Ascending aorta (tissue), 2 donors: ENCODE measurements around the gene AP1S3. TPM values are rescaled to one million over a fixed set of nuclear protein-coding genes. Genes with fewer than 3 reads are reported as not detected.

Source experiments
- DNase-seq, 2 donors: peaks; one replicate each; pipeline ENCODE4 v3.0.0-alpha.2; 2019; ENCODE audit warnings: low spot score in 2 of 2
- H3K27ac ChIP-seq, 2 donors: fragments of 200-600 bp; sonication (generic); one replicate each; pipeline ENCODE4 v1.5.1; 2016 to 2017; ENCODE audit warnings: mild to moderate bottlenecking in 1 of 2
- H3K27me3 ChIP-seq: fragments of 200-600 bp; sonication (generic); one replicate; pipeline ENCODE4 v1.5.1; 2017
- H3K36me3 ChIP-seq, 2 donors: fragments of 200-600 bp; sonication (generic); one replicate each; pipeline ENCODE4 v1.5.1; 2016
- H3K4me1 ChIP-seq, 2 donors: fragments of 200-600 bp; sonication (generic); one replicate each; pipeline ENCODE4 v1.5.1; 2016 to 2017; ENCODE audit warnings: mild to moderate bottlenecking in 1 of 2
- H3K4me3 ChIP-seq, 2 donors: fragments of 200-600 bp; sonication (generic); one replicate each; pipeline ENCODE4 v1.5.1; 2016 to 2017; ENCODE audit warnings: mild to moderate bottlenecking in 1 of 2
- H3K9me3 ChIP-seq, 2 donors: fragments of 200-600 bp; sonication (generic); one replicate each; pipeline ENCODE4 v1.5.1; 2016
- intact Hi-C: fragments of 100-400 bp; cut with DNase I; formaldehyde crosslinking; loops from one replicate; pipeline ENCODE4 v1.15.1; 2023
- total RNA-seq: library from RNA; depleted of rRNA; stranded (reverse); fragments of >200 nt; gene quantifications from one replicate; pipeline ENCODE4 v1.1.0, GENCODE V29; 2016
- TF ChIP-seq, protein P1 (sequence below), 3 experiments: fragments of 200-600 bp in 2 of 3; fragments of 450-650 bp in 1 of 3; sonication (generic) in 2 of 3; IDR thresholded peaks; one replicate each; pipeline ENCODE4 v1.5.1; 2016 to 2019; ENCODE audit warnings: antibody characterized with exemption in 3 of 3, mild to moderate bottlenecking in 1 of 3, moderate library complexity in 1 of 3

AP1S3 gene
- total RNA-seq, 1 donor from 2014 or later: not detected

DNA sequence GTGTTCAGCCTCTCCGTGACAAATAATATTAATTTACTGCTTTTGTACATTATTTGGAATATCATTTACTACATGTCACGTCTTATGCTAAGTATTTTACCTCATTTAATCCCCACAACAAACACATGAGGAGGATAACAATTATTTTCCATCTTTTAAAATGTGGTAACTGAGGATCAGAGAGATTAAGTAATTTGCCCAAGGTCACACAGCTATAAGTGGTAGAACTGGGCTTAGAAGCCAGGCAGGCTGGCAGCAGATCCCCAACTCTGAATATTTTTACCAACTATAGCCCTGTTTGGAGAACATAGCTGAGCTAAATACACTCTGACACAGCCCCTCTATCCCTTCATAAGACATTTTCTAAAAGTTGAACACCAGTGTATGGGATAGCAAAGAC is 24.1 kb downstream of the AP1S3 start:
- Histone ChIP-seq H3K4me1 (peaks cover 0 to 3% of the 10 kb centered on the region in 2 donors), H3K9me3 (no peaks in the 10 kb centered on the region), H3K27me3 (no peaks in the 10 kb centered on the region), H3K36me3 (no peaks in the 10 kb centered on the region), H3K27ac (no peak overlapping the region), H3K4me3 (no peak overlapping the region)
- intact Hi-C loops: no loop called here
- TF ChIP-seq, protein P1, sequence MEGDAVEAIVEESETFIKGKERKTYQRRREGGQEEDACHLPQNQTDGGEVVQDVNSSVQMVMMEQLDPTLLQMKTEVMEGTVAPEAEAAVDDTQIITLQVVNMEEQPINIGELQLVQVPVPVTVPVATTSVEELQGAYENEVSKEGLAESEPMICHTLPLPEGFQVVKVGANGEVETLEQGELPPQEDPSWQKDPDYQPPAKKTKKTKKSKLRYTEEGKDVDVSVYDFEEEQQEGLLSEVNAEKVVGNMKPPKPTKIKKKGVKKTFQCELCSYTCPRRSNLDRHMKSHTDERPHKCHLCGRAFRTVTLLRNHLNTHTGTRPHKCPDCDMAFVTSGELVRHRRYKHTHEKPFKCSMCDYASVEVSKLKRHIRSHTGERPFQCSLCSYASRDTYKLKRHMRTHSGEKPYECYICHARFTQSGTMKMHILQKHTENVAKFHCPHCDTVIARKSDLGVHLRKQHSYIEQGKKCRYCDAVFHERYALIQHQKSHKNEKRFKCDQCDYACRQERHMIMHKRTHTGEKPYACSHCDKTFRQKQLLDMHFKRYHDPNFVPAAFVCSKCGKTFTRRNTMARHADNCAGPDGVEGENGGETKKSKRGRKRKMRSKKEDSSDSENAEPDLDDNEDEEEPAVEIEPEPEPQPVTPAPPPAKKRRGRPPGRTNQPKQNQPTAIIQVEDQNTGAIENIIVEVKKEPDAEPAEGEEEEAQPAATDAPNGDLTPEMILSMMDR (IDR thresholded peaks at IDR 0.05): no peak
- no peak for DNase-seq

DNA sequence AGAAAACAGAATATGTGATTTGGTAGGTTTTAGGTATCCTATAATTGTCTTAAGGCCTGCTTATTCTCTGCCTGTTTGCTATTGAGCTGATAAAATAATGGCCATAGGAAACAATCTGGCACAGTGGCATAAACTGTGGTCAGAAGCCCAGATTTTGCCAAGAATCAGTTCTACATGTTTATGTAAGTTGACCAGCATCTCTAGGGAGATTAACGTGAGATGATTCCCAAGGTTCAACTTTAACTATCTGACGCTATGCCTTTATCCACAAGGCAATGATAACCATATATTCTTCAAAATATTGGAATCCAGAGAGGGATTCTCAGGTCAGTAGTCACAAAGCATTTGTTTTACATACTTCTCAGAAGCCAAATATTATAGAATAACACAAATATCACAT is 25.6 kb downstream of the AP1S3 start:
- Histone ChIP-seq H3K4me3 (no peak overlapping the region), H3K27ac (no peak overlapping the region), H3K9me3 (no peaks in the 10 kb centered on the region), H3K4me1 (peaks cover 0 to 3% of the 10 kb centered on the region in 2 donors), H3K27me3 (no peaks in the 10 kb centered on the region), H3K36me3 (no peaks in the 10 kb centered on the region)
- TF ChIP-seq, protein P1 (IDR thresholded peaks at IDR 0.05): no peak
- intact Hi-C loops: no loop called here
- DNase-seq: no peak

DNA sequence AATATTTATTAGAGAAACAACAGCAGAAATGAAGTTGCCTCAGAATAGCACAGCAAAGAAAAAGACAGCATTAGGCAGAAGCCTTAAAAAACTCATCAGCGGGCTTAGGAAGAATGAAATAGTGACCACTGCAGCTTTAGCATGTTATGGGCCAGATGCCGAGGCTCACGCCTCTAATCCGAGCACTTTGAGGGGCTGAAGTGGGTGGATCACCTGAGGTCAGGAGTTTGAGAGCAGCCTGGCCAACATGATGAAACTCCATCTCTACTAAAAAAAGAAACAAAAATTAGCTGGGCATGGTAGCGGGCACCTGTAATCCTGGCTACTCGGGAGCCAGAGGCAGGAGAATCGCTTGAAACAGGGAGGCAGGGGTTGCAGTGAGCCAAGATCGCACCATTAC is 32.4 kb downstream of the AP1S3 start:
- Histone ChIP-seq H3K36me3 (no peaks in the 10 kb centered on the region), H3K9me3 (no peaks in the 10 kb centered on the region), H3K27me3 (no peaks in the 10 kb centered on the region), H3K4me1 (no peaks in the 10 kb centered on the region), H3K27ac (no peak overlapping the region), H3K4me3 (no peak overlapping the region)
- TF ChIP-seq, protein P1 (IDR thresholded peaks at IDR 0.05): no peak
- intact Hi-C loops: no loop called here
- DNase-seq: no peak

DNA sequence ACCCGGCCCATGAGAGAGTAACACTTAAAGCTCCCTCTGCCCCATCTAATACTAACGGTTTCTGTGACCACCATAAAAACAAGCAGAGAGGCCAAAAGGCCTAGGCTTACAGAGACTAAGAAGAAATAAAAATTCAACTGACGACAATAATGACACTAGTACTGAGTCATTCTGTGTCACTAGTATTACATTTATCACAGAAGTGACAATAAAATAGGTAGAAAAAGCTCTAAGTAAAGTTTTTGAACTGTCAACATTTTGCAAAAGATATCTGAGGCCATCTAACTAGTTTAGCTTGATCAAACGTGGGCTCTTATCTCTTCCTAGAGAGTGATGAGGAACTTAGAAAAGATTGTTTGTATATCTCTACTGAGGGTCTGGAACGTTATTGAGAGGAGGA is 35.6 kb downstream of the AP1S3 start:
- no peaks in the 10 kb centered on the region for H3K27me3 ChIP-seq
- no peak overlapping the region for H3K27ac ChIP-seq
- TF ChIP-seq, protein P1 (IDR thresholded peaks at IDR 0.05): no peak
- no peaks in the 10 kb centered on the region for H3K4me1 ChIP-seq
- no peak for DNase-seq
- H3K36me3 ChIP-seq: no peaks in the 10 kb centered on the region
- no peaks in the 10 kb centered on the region for H3K9me3 ChIP-seq
- intact Hi-C loops: no loop called here
- no peak overlapping the region for H3K4me3 ChIP-seq

DNA sequence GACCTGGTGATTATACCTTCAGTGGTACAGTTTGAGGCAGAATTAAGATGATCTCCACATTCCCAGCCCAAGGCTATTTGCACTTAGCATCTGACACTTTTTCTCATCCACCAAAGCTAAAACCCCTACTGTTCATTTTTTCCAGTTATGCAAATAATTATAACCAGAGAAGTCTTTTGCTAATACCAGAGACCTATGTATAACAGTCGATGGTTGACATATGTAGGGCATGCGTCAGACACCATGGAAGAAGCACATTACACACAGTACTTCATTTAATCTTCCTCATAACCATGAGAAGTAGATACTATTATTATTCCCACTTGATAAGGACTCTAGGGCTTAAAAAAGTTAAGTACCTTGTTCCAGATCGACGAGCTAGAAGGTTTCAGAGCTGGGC is 36.5 kb downstream of the AP1S3 start:
- Histone ChIP-seq H3K4me1 (no peaks in the 10 kb centered on the region), H3K36me3 (no peaks in the 10 kb centered on the region), H3K27ac (no peak overlapping the region), H3K4me3 (no peak overlapping the region), H3K9me3 (no peaks in the 10 kb centered on the region), H3K27me3 (no peaks in the 10 kb centered on the region)
- intact Hi-C loops: no loop called here
- TF ChIP-seq, protein P1 (IDR thresholded peaks at IDR 0.05): no peak
- DNase-seq: no peak
